Stimulated activated CD8-positive, alpha-beta memory T cell treated with anti-CD3 and anti-CD28 coated beads, Interleukin-4, amount 100 ng/mL, for 1 hour (primary cell): ENCODE results near the gene PBXIP1.
A peak's percentile ranks its signal among the peaks of the same experiment; 100 is the strongest.
"Not testable (repeated sequence)": the region's sequence is repeated elsewhere in the genome, so short reads cannot be mapped to it uniquely, and the experiment has no call there.

ENCODE experiments used
- DNase-seq, 2 donors: peaks; one replicate each; pipeline ENCODE4 v3.0.0-alpha.2; 2020; ENCODE audit warnings: low read depth in 2 of 2, low spot score in 1 of 2

Gene PBXIP1

GRCh38 chr1:154994591-154994990 lies 38.7 kb upstream of the PBXIP1 start:
- DNase-seq, result no peak

GRCh38 chr1:154994269-154994587 lies 38.3 kb upstream of the PBXIP1 start:
- DNase-seq, result no peak

- no peak for DNase-seq
Observed at GRCh38 chr1:154993572-154994268, 37.8 kb upstream of the PBXIP1 start, which contains the start of gene LENEP. LENEP (plus strand) TSS chr1:154993586; CDS start chr1:154993608, 22 bp downstream.

- no peak for DNase-seq
Observed at GRCh38 chr1:154992721-154993571, 37.0 kb upstream of the PBXIP1 start.

- no peak for DNase-seq
Observed at GRCh38 chr1:154990276-154990675, 34.4 kb upstream of the PBXIP1 start.

GRCh38 chr1:154989195-154989860 lies 33.4 kb upstream of the PBXIP1 start:
- no peak for DNase-seq

- DNase-seq, result no peak
Observed at GRCh38 chr1:154988058-154988954, 32.4 kb upstream of the PBXIP1 start.

GRCh38 chr1:154987326-154987725 lies 31.4 kb upstream of the PBXIP1 start:
- DNase-seq, result no peak

- not testable (repeated sequence) for DNase-seq
Observed at GRCh38 chr1:154986736-154987135, 30.8 kb upstream of the PBXIP1 start.

GRCh38 chr1:154983776-154984466 lies 28.0 kb upstream of the PBXIP1 start:
- DNase-seq, result no peak

GRCh38 chr1:154982897-154983648 lies 27.2 kb upstream of the PBXIP1 start, which contains the start of gene FLAD1:
FLAD1 (plus strand) TSS chr1:154983344; CDS start chr1:154983695, 351 bp downstream.
- peak; percentile 80 to 87 for DNase-seq

- DNase-seq, result no peak
Observed at GRCh38 chr1:154982341-154982740, 26.4 kb upstream of the PBXIP1 start.

- DNase-seq, result no peak
Observed at GRCh38 chr1:154978360-154978759, 22.5 kb upstream of the PBXIP1 start.

GRCh38 chr1:154977762-154978161 lies 21.9 kb upstream of the PBXIP1 start:
- DNase-seq, result not testable (repeated sequence)

- no peak for DNase-seq
Observed at GRCh38 chr1:154975409-154976059, 19.6 kb upstream of the PBXIP1 start.

- peak; percentile 86 to 91 for DNase-seq
Observed at GRCh38 chr1:154974808-154975408, 19.0 kb upstream of the PBXIP1 start.

GRCh38 chr1:154974102-154974807 lies 18.4 kb upstream of the PBXIP1 start, which contains the start of gene CKS1B:
CKS1B (plus strand) TSS chr1:154974681; CDS start chr1:154974746, 65 bp downstream.
- peak; percentile 87 to 92 for DNase-seq
